ENCODE measurements around the gene PDCD1LG2.
"Not testable (repeated sequence)": the region's sequence is repeated elsewhere in the genome, so short reads cannot be mapped to it uniquely, and the experiment has no call there.

Gene PDCD1LG2

DNA sequence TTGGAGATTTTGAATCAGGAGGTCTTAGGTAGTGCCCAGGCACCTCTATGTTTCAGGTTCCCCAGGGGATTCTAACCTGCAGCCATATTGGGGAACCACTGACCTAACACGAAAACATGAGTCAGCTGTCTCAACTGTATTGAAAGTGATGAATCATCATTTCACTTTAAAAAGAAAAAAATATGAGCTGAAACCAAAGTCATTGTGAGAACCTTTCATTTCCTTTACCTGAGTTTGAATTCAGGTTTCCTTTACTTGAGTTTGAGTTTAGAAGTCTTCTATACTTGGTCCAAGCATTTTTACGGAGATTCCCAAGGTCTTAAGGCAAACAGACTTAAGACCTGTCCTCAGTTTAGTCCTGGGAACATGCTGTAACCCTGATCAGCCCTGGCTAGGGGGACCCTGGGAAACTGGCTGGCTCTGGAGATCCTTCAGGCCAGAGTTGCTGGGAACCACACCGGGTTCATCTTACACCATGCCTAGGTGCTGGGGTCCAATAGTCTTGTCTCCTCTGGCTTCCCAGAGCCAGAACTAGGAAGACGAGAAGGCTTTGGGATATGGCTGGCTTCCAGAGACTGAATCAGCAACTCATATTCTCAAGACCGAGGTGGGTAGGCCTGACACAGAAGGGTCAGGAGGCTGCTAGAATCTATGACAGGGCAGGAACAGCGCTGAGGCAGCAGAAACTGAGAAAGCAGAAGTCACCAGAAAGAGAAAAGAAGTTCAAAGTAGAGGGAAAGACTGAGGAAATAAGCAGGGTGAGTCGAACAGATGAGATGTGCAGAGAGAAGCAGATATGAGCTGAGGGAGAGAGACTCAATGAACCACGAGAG, 16.4 kb upstream of the PDCD1LG2 start:
- DNase-seq (ENCODE audit: low read depth in 2 of 2, low spot score in 1 of 2) = no peak

DNA sequence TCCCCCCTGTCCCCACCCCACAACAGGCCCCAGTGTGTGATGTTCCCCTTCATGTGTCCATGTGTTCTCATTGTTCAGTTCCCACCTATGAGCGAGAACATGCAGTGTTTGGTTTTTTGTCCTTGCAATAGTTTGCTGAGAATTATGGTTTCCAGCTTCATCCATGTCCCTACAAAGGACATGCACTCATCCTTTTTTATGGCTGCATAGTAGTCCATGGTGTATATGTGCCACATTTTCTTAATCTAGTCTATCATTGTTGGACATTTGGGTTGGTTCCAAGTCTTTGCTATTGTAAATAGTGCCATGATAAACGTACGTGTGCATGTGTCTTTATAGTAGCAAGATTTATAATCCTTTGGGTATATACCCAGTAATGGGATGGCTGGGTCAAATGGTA, 15.6 kb upstream of the PDCD1LG2 start:
- not testable (repeated sequence) for DNase-seq (ENCODE audit: low read depth in 2 of 2, low spot score in 1 of 2)

DNA sequence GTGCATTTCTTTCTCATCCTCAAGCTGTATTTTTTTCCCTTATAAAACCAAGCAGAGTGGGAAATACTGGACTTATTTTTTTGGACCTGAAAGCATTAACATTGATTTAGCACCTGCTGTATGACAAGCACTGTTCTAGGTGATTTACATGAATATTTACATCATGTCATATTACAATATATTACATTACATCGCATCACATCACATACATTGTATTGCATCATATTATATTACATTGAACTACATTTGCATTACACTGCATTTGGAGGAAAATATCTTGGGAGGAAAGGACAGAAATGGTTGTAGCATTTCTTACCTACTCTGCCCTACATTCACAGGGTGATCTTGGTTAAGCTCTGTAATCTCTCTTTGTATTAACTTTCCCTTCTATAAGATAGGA, 11.2 kb upstream of the PDCD1LG2 start:
- no peak for DNase-seq (ENCODE audit: low read depth in 2 of 2, low spot score in 1 of 2)

DNA sequence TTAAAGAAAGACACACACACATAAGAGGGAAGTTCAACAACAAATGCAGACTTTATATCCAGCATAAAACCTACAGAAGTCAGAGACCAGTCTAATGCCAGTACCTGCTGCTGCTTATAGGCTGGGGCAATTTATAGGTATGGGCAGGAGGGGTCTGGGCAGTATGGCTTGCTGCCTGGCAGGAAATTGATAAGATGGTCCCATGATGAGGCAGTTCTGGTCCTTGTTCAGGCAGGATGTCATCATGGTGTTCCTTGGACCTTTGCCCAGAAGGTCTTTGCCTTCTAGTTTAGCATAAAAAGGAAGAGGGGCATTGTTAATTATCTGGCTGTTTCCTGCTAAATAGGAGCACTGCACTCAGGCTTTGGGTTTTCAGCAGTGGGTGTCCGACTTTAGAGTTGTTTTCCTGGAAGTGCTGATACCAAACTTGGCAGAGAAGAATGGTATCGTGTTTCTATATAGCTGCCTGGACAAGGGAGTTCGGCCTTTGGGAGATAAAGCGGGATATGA, 10.4 kb upstream of the PDCD1LG2 start:
- DNase-seq (ENCODE audit: low read depth in 2 of 2, low spot score in 1 of 2) = no peak

DNA sequence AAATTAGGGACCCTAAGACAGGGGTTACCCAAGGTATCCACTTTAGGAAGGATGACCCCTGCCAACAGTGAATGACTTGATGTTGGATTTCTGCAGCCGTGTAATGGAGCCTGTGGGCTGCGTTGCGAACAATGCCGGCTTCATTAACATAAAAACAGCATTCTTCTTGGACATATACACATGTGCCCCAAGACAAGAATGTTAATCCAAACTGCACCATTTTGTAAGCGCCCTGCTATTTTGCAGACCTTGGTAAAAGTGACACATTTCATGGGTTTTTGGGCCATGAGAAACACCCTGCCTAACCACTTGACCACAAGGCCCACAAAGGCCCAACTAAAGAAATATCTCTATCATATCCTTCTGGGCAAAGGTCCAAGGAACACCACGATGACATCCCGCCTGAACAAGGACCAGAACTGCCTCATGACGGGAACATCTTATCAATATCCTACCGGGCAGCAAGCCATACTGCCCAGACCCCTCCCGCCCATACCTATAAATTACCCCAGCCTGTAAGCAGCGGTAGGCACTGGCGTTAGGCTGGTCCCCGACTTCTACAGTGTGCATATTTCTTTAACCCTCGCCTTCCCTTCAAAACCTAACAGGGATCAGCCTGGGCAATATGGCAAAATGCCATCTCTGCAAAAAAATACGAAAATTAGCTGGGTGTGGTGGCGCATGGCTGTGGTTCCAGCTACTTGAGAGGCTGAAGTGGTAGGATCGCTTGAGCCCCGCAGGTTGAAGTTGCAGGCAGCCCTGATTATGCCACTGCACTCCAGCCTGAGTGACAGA, 9.7 kb upstream of the PDCD1LG2 start:
- no peak for DNase-seq (ENCODE audit: low read depth in 2 of 2, low spot score in 1 of 2)

DNA sequence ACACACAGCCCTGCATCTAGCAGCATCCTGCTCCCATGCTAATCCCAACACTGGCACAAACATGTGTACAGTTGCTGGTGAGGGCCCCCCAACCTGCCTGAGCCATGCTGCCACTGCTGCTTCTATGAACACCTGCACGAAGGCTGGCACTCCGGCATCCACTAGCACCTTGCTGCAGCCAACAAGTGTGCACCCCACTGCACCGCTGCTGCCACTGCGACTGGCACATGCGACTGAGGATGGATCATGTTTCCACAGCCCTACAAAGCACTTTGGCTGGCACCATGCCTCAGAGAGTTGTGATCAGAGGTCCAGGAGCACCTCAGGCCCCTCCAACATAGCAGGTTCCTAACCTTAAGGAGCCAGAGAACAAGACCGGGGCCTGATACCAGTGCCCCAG, 7.8 kb upstream of the PDCD1LG2 start:
- no peak for DNase-seq (ENCODE audit: low read depth in 2 of 2, low spot score in 1 of 2)

DNA sequence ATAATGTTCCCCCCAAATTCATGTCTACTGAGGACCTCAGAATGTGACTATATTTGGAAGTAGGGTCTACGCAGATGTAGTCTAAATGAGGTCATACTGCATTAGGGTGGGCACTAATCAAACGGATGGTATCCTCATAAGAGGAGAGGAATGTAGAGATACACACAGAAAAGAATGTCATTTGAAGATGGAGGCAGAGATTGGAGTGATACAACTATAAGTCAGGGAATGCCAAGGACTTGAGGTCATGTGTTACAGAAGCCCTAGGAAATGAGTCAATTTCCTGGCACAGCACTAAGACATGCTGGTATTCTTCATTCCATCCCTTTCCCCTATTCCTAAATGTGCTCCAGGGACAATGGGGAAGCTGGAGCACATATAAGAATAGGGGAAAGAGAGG, 758 bp upstream of the PDCD1LG2 start:
- DNase-seq (ENCODE audit: low read depth in 2 of 2, low spot score in 1 of 2) = no peak

DNA sequence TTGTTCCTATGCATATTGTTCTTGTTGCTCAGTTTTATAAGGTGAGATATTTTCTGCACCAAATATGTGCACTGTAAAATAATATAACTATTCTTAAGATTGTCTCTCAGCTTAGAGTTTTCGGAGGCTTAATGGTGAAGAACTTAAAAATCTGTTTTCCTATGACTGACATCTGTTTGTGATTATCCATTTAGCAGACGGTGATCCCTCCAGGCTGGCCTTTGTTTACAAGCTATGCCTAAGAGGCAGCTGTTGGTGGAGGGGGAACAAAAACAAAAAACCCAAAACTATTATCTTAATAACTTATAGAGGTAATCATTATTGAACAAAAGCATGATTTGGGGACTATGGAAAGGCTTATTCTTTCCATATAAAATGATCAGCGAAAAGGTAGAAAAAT, 658 bp downstream of the PDCD1LG2 start:
- no peak for DNase-seq (ENCODE audit: low read depth in 2 of 2, low spot score in 1 of 2)

DNA sequence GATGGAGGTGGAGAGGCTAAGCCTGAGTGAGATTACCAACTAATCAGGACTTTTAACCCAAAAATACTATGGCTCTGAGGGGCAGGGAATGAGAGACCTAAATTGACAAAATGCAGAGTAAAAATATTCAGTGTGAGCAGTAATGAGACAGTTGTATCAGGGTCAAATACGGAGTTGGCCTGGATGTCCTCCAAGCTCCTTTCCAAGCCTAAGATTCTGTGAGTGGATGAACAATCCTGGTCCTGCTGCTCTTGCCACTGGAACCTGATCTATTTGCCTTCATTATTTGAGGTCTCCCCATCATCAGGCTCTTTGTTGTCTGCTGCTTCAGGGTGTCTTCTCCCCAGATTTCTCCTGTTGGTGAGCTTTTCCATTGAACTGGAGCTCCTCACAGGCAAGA, 1.1 kb downstream of the PDCD1LG2 start:
- no peak for DNase-seq (ENCODE audit: low read depth in 2 of 2, low spot score in 1 of 2)

DNA sequence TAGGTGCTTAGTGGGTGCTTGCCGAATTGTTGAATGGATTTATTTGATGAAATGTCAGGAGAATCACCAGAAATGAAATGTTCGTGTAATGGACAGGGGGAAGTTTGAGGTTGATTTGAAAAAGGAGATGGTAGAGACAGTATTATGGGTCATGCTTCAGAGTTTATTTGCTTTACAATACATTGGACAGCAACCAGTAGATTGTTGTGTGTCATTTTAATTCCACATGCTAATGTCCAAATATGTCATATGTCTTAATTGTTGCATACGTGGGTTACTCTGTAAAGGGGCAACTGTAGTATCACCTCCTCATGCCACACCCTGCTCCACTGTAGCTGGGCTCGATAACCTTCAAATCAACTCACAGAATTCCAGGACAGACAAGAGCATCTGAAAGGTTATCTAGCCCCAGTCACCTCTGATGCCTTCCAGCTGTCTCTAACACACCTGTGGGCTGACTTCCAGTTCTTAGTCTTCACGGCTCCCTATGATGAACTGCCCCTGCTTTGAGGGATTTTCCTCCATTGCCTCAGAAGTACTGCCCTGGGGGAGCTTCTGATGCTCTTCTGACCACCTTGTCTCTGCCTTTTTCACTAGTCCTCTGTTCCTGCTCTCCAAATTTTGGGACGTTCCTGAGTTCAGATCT, 1.7 kb downstream of the PDCD1LG2 start:
- DNase-seq (ENCODE audit: low read depth in 2 of 2, low spot score in 1 of 2) = no peak

DNA sequence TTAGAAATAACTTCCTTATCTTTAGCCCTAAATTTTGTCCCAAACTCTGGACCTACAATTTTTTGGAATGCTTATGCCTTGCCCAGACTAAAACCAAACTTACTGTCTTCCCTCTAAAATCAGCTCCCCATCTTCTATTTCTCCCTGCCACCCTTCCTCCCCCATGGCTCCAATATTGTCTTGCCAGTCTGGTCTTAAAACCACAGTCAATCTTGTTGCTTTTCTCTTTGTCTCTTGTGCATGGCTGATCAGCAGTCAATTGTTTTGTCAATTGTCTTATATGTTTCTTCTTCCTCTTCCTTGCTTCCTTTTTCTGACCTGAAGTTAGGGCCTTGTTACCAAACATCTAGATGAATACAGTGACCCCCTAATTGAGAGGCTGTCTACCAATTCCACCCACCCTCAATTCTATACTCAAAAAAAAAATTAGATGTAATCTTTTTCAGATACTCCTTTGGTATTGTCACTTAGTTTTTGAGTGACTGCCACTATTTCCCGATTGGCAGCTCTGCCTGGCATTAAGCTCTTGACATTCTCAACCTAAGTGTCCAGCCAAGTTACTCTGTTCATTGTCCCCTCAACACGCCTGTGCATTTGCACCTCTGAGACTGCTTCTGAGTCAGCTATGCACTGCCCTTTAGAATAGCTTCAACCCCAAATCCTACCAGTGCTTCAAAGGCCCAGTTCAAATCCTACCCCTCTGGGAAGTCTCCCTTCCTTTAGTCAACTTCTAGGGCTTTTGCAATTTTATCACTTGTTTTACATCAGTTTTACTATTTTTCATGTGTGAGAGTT, 2.5 kb downstream of the PDCD1LG2 start:
- no peak for DNase-seq (ENCODE audit: low read depth in 2 of 2, low spot score in 1 of 2)

DNA sequence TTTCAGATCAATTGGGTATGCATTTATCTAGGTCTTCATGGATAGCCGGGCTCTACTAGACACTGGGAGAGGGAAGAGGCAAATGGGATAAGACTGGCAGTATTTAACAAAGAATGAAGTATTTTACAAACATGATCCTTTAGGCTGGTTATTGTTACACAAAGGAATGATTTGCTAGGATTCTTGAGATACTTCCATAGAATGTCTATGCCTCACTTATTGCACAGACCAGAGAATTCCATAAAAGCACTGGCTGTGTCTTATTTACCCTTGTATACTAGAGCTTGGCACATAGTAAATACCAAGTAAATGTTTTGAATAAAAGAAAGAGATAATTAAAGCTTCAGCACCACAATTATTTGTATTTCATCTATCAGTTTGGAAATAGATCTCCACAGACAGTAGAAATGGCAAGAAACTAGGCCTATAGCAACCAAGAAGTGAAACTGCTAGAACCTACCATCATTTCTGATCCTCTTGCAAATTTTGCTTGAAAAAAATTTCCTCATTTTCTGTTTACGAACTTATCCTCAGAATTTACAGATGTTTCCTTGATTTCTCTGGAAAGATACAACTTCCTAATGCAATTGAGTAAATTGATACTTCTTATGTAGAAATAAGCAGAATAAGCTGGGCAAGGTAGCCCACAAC, 3.8 kb downstream of the PDCD1LG2 start:
- DNase-seq (ENCODE audit: low read depth in 2 of 2, low spot score in 1 of 2) = no peak

DNA sequence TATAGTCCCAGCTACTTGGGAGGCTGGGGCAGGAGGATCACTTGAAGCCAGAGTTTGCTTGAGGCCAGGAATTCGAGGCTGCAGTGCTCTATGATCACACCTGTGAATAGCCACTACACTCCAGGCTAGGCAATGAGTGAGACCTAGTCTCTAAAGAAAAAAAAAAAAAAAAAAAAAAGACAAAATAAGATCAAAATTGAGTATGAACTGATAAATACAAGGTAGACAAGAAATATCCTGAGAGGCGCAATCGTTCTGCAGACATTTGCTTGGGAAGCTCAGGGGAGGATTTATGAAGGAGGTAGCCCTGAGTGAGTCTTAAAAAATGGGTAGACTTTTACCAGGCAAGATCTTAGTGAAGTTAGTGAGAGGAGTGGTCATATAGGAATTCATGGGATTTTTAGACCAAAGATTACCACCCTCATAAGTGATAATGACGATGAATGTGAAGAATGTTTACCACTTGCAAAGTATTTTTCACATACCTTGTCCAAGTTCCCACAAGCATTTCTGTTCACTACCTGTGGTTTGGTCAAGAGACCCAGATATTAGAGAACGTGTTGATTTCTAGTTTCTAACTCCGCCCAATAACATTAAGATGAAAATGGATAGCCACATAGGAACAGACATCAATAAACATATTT, 4.4 kb downstream of the PDCD1LG2 start:
- no peak for DNase-seq (ENCODE audit: low read depth in 2 of 2, low spot score in 1 of 2)

DNA sequence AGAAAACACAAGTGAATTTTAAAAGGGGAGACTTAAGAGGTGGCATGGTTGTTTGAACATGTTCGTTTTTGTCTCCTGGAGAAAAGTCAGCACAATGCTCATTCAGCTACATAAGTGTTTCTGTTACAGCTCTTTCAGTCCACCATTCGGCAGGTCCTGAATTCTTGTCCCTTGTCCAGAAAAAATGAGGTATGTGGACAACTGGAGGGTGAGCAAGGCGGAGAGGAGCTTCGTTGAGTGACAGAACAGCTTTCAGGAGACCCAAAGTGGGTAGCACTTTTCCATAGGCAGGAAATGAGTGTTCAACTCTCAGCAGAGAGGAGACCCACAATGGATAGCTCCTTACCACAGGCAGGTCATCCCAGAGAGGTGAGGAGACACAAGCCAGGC, 4.9 kb downstream of the PDCD1LG2 start:
- DNase-seq (ENCODE audit: low read depth in 2 of 2, low spot score in 1 of 2) = no peak

DNA sequence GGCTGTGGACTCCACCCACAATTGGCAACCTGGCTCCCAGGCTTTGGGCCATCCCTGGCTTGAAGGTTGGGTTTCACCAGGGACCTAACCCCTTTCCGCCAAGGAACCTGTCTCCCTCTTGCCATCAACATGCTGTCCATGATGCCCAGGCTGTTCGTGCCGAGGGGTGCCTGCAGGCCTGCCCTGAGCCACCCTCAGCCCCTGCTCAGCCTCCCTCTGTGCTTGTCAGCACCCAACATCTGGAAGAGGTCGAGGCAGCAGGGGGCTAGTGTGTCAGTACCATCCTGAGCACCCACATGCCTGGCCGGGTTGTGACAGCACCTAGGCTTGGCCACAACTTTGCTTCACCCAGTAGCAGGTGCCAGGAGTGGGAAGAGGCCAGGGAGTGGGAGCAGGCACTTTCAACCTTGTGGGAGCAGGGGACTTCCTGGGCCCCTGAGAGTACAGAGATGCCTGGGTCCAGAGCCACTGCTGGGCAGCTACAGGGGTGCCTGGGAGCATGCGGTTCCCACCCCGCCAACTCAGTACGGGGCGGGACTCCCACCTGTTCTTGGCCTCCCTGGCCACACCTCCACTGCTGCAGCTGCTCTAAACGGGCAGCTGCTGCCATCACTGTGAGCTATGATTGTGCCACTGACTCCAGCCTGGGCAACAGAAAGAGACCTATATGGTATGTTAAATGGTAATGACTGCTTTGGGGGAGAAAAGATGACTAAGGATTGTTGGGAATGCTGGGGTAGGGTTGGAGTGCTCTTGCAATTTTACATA, 6.3 kb downstream of the PDCD1LG2 start:
- DNase-seq (ENCODE audit: low read depth in 2 of 2, low spot score in 1 of 2) = no peak

DNA sequence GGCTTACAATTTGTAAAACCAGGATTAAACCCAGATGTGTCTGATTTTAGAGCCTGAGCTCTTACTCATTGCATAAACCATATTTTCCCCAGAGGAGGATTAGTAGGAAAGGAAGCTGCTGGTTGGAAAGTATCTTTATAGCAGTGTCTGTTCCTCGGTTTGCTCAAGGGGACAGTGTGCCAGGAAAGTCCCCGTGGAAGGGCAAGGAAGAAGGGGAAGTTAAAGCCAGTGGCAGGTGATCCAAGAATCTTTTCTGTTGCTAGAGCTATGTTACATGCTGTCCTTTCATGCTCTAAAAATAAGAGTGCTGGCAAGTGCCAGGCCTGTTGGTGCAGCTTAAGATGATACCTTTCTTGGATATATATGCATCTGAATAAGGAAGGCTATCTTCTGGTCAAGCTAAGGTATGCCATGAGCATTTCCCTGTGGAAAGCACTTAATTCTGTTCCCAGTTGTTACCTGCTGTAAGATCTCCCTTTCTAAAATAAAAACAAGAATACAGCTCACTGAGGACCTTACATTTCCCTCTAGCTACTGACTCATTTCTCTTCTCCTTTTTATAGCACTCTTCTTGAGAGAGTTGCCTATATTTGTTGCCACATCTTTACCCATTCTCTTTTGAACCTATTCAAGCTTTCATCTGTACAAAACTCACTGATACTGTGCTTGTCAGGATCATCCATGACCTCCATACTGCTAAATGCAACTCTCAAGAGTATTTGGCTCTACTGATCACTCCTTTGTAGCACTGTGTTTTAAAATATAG, 8.0 kb downstream of the PDCD1LG2 start:
- DNase-seq (ENCODE audit: low read depth in 2 of 2, low spot score in 1 of 2) = no peak

DNA sequence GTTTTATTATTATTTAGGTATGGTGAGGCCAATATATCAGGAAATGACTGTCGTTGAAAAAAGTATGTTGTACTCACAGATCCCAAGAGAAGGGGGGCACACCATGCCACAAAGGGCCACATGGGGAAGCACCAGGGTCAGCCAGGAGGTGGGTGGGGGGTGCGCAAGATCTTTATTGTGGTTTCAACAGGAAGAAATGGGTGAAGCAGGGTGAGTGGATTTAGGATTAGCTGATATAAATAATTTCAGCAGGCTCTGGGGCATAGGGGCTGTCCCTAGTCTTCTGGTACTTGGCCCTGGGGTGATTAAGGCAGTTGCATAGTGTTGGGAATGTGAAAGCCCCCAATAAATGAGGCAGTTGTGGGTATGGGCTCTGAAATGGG, 8.6 kb downstream of the PDCD1LG2 start:
- DNase-seq (ENCODE audit: low read depth in 2 of 2, low spot score in 1 of 2) = no peak

DNA sequence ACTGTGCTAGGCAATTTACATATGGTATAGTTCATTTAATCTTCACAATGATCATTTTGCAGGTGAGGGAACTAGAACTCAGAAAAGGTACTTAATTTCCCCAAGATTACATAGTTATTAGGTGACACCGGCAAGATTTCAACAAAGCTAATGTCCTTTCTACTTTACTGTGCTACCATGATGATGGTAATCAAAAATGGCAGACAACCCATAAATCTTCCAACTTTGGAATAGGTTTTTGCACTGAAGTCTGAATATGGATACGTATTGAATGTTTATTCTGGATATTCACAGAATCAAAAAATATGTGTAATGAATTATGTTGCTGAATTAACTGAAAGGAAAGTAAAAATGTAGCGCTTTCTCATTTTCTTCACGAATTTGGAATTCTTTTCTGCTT, 13.8 kb downstream of the PDCD1LG2 start:
- no peak for DNase-seq (ENCODE audit: low read depth in 2 of 2, low spot score in 1 of 2)

Data from stimulated activated CD8-positive, alpha-beta memory T cell treated with anti-CD3 and anti-CD28 coated beads, Interleukin-4, amount 100 ng/mL, for 1 hour (primary cell).